Effector memory CD8-positive, alpha-beta T cell (primary cell): ENCODE data around the gene RTN4R.
"Not testable (repeated sequence)": the region's sequence is repeated elsewhere in the genome, so short reads cannot be mapped to it uniquely, and the experiment has no call there.

ENCODE experiments used
- ATAC-seq: fragments of 150-1000 bp; cut with Tn5 transposase; replicated peaks from 2 replicates; pipeline ENCODE4 v1.10.0; 2021; ENCODE audit warnings: mild to moderate bottlenecking, moderate library complexity
- DNase-seq, 3 experiments: peaks; one replicate each; pipeline ENCODE4 v3.0.0; 2021
- H3K27ac Mint-ChIP-seq, 2 donors: one replicate each; pipeline ENCODE4 v1.8.0; 2022; ENCODE audit warnings: mild to moderate bottlenecking in 2 of 2, mixed read lengths in 2 of 2, moderate library complexity in 2 of 2
- H3K27me3 Mint-ChIP-seq, 2 donors: one replicate each; pipeline ENCODE4 v1.8.0; 2022; ENCODE audit warnings: mixed read lengths in 2 of 2
- H3K36me3 Mint-ChIP-seq: one replicate; pipeline ENCODE4 v1.8.0; 2022; ENCODE audit warnings: mild to moderate bottlenecking, moderate library complexity, mixed read lengths; ENCODE audit not compliant: insufficient read depth
- H3K4me1 Mint-ChIP-seq, 2 donors: one replicate each; pipeline ENCODE4 v1.8.0; 2022; ENCODE audit warnings: low read depth in 2 of 2, mixed read lengths in 2 of 2
- H3K4me3 Mint-ChIP-seq, 2 donors: one replicate each; pipeline ENCODE4 v1.8.0; 2022; ENCODE audit warnings: mild to moderate bottlenecking in 2 of 2, mixed read lengths in 2 of 2, moderate library complexity in 2 of 2
- H3K9me3 Mint-ChIP-seq, 2 donors: one replicate each; pipeline ENCODE4 v1.8.0; 2022; ENCODE audit warnings: mixed read lengths in 2 of 2

RTN4R gene

GRCh38 chr22:20266667-20267440 is 1.3 kb downstream of the RTN4R start:
- H3K36me3 Mint-ChIP-seq, ATAC-seq, DNase-seq, H3K27me3 Mint-ChIP-seq, H3K9me3 Mint-ChIP-seq: not testable (repeated sequence)
- peak overlapping the region; percentile 58 to 63 for H3K4me3 Mint-ChIP-seq
- peak overlapping the region in 1 of 2 donors; percentile 15 for H3K27ac Mint-ChIP-seq
- peaks cover 8 to 12% of the 10 kb centered on the region in 2 donors for H3K4me1 Mint-ChIP-seq

- H3K36me3 Mint-ChIP-seq, H3K9me3 Mint-ChIP-seq, DNase-seq, H3K27me3 Mint-ChIP-seq, ATAC-seq: not testable (repeated sequence)
- Mint-ChIP-seq H3K4me1 (peaks cover 8 to 12% of the 10 kb centered on the region in 2 donors), H3K4me3 (peak overlapping the region; percentile 58 to 63), H3K27ac (peak overlapping the region in 1 of 2 donors; percentile 15)
These were observed 2.1 kb downstream of the RTN4R start for GRCh38 chr22:20265772-20266666.

- no peak overlapping the region for H3K27ac Mint-ChIP-seq
- no peak for ATAC-seq
- no peak overlapping the region for H3K4me3 Mint-ChIP-seq
- no peak for DNase-seq
- H3K9me3 Mint-ChIP-seq = no peaks in the 10 kb centered on the region
- no peaks in the 10 kb centered on the region for H3K27me3 Mint-ChIP-seq
- no peaks in the 10 kb centered on the region for H3K36me3 Mint-ChIP-seq
- H3K4me1 Mint-ChIP-seq = peaks cover 8 to 13% of the 10 kb centered on the region in 2 donors
These were observed 3.3 kb downstream of the RTN4R start for GRCh38 chr22:20264614-20265452.

GRCh38 chr22:20263404-20264281 is 4.5 kb downstream of the RTN4R start:
- H3K4me1 Mint-ChIP-seq, ATAC-seq, H3K9me3 Mint-ChIP-seq, H3K36me3 Mint-ChIP-seq, DNase-seq, H3K4me3 Mint-ChIP-seq, H3K27me3 Mint-ChIP-seq, H3K27ac Mint-ChIP-seq: not testable (repeated sequence)

GRCh38 chr22:20262582-20263147 is 5.5 kb downstream of the RTN4R start:
- ATAC-seq (no peak), DNase-seq (no peak)
- Mint-ChIP-seq H3K36me3 (no peaks in the 10 kb centered on the region), H3K27ac (no peak overlapping the region), H3K9me3 (no peaks in the 10 kb centered on the region), H3K4me1 (peaks cover 3 to 9% of the 10 kb centered on the region in 2 donors), H3K27me3 (no peaks in the 10 kb centered on the region), H3K4me3 (no peak overlapping the region)

GRCh38 chr22:20261848-20262581 is 6.1 kb downstream of the RTN4R start:
- no peaks in the 10 kb centered on the region for H3K36me3 Mint-ChIP-seq
- H3K27me3 Mint-ChIP-seq = no peaks in the 10 kb centered on the region
- no peaks in the 10 kb centered on the region for H3K9me3 Mint-ChIP-seq
- DNase-seq (no peak), ATAC-seq (no peak)
- H3K27ac Mint-ChIP-seq = peak overlapping the region in 1 of 2 donors; percentile 29
- H3K4me3 Mint-ChIP-seq = no peak overlapping the region
- peaks cover 3 to 9% of the 10 kb centered on the region in 2 donors for H3K4me1 Mint-ChIP-seq

- no peaks in the 10 kb centered on the region for H3K27me3 Mint-ChIP-seq
- no peak for DNase-seq
- ATAC-seq = no peak
- H3K27ac Mint-ChIP-seq = no peak overlapping the region
- H3K36me3 Mint-ChIP-seq = no peaks in the 10 kb centered on the region
- H3K4me3 Mint-ChIP-seq = no peak overlapping the region
- peaks cover 0 to 1% of the 10 kb centered on the region in 2 donors for H3K4me1 Mint-ChIP-seq
- no peaks in the 10 kb centered on the region for H3K9me3 Mint-ChIP-seq
These were observed 7.9 kb downstream of the RTN4R start for GRCh38 chr22:20260071-20260765.

GRCh38 chr22:20259327-20259688 is 8.8 kb downstream of the RTN4R start:
- DNase-seq (no peak), ATAC-seq (no peak)
- Mint-ChIP-seq H3K9me3 (no peaks in the 10 kb centered on the region), H3K36me3 (no peaks in the 10 kb centered on the region), H3K27ac (no peak overlapping the region), H3K4me3 (no peak overlapping the region), H3K27me3 (no peaks in the 10 kb centered on the region), H3K4me1 (peaks cover 1 to 8% of the 10 kb centered on the region in 2 donors)

GRCh38 chr22:20258584-20259326 is 9.4 kb downstream of the RTN4R start:
- Mint-ChIP-seq H3K27ac (peak overlapping the region in 1 of 2 donors; percentile 19), H3K36me3 (no peaks in the 10 kb centered on the region), H3K27me3 (no peaks in the 10 kb centered on the region), H3K9me3 (no peaks in the 10 kb centered on the region), H3K4me3 (no peak overlapping the region), H3K4me1 (peaks cover 1 to 8% of the 10 kb centered on the region in 2 donors)
- DNase-seq = no peak
- ATAC-seq = no peak

GRCh38 chr22:20258021-20258299 is 10.2 kb downstream of the RTN4R start:
- Mint-ChIP-seq H3K9me3 (no peaks in the 10 kb centered on the region), H3K27ac (no peak overlapping the region), H3K4me3 (no peak overlapping the region), H3K27me3 (no peaks in the 10 kb centered on the region), H3K36me3 (no peaks in the 10 kb centered on the region), H3K4me1 (peaks cover 1 to 8% of the 10 kb centered on the region in 2 donors)
- ATAC-seq (no peak), DNase-seq (no peak)
